HG03354 (cell line): ENCODE data around the gene SHE.
"Not testable (repeated sequence)": the region's sequence is repeated elsewhere in the genome, so short reads cannot be mapped to it uniquely, and the experiment has no call there.

Source experiments
- ATAC-seq: cut with Tn5 transposase; IDR thresholded peaks from one replicate; pipeline ENCODE4 v1.9.1; 2021; ENCODE audit warnings: mild to moderate bottlenecking; ENCODE audit not compliant: unreplicated experiment, poor library complexity, severe bottlenecking

Gene SHE

GRCh38 chr1:154519591-154519991 is 17.4 kb upstream of the SHE start:
- ATAC-seq = no peak

DNA sequence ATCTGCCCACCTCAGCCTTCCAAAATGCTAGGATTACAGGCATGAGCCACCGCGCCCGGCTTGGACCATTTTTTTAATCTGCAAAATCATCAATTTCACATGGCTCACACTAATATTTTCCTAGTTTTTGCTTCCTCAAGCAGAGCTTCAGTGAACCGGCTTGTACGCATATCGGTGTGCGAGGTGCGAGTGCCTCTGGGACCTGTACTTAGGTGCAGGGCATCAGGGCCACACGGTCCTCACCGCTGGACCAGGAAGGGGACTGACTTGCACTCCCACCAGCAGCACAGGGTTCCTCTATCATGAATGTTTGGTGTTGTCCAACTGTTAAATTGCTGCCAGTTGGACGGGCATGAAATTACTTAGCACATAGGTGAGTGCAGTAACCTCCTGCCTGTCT is 15.4 kb upstream of the SHE start:
- no peak for ATAC-seq

- no peak for ATAC-seq
Measured at GRCh38 chr1:154514066-154514553, 11.9 kb upstream of the SHE start.

GRCh38 chr1:154512760-154513159 is 10.5 kb upstream of the SHE start:
- no peak for ATAC-seq

DNA sequence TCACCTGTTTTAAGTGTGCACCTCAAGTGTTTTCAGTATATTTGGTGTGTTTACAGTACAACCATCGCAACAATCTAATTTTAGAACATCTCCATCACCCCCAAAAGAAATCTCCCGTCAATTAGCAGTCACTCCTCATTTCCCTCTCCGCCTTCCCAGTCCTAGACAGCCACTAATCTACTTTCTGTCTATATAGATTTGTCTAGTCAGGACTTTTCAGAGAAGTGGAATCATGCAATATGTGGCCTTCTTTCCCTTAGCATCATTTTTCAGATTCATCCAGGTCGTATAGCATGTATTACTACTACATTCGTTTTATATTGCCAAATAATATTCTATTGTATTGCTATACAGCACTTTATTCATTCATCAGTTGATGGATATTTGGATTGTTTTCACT is 1.7 kb upstream of the SHE start:
- no peak for ATAC-seq

DNA sequence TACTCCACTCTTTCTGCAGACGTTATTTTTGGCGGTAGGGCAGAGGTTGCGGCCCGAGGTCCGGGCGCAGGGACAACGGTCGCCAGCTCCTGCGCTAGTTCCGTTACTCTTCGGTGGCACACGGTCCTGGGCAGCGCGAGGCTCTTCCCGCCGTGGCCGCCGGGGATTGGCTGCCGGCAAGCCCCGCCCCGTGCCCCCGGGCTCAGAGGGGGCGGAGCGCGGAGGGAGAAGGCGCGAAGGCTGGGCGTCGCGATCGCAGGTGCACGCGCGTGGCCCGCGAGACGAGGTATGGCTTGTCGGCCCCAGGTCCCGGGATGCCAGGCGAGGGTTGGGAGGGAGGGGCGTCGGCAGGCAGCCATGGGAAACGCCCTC is 518 bp upstream of the SHE start:
- ATAC-seq = no peak

- no peak for ATAC-seq
Measured at GRCh38 chr1:154501423-154502065, 668 bp downstream of the SHE start.

GRCh38 chr1:154500533-154500932 is 1.7 kb downstream of the SHE start:
- ATAC-seq = no peak

DNA sequence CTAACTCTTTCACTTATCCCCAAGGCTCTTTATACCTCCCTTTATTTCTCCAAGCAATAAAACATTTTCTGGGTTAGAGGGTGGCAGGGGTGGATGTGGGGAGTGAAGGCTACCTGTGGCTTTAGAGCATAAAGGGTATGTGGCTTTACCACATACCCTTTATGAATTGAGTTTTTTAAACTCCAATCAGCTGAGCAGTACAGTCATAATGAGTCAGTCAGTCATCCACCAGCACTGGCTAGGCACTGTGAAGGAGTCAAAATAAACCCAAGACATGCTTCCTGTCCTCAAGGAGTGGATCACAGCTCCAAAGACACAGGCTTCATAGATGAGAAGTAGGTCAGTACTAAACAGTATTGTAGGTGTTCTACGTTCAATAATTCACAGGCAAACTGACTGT is 2.8 kb downstream of the SHE start:
- no peak for ATAC-seq

GRCh38 chr1:154497026-154497806 is 5.0 kb downstream of the SHE start:
- no peak for ATAC-seq

DNA sequence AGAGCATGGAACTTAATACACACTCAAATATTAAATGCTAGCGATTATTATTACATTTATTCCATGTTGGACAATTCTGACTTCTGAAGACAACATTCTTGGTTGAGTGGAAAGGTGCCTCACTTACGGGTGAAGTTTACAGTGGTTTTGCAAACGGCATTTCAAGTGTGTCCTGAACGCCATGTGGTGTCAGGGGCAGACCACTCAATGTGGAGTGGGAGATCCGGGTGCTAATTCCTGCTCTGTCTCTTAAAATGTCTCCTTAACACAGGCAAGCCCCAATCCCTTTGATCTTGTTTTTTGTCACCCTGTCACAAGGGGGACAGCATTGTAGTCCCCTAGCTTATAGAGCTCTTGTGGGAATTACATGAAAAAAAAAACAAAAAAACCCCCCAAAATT is 5.8 kb downstream of the SHE start:
- ATAC-seq = no peak

GRCh38 chr1:154495496-154496273 is 6.5 kb downstream of the SHE start:
- no peak for ATAC-seq

DNA sequence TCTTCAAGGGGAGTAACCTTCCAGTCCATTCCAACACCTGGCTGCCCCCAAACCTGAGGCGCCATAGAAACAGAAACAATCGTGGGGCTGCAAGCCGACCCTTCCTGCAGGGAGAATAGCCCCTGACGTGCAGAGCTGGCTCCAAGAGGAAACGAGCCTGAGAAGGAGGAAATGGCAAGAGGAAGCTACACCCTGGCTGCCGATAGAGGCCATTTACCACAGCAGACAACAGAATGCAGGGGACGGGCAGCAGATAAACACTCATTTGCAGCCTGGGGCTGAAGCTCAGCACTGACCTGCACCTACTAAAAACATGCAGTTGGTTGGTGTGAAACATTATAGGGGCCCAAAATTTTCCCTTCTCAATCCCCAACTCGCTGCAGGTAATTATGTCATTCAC is 8.9 kb downstream of the SHE start:
- ATAC-seq = no peak

DNA sequence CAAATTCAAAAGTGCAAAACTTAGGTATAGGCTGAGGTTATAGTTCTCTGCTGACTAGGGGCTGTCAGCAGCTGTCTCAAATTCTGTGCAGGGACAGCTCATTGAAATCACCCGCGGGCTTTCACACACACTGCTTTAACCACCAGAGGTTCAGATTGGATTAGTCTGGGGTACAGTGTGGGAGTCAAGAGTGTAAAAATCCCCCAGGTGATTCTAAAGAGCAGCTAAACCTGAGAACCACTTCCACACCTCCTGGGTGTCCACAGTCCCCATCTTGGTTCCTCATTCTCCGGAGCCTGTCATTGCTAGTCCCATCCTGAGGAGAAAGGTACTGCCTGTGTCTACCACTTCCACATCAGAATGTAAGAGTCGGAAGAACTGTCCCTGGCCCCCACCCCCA is 10.1 kb downstream of the SHE start:
- ATAC-seq = no peak

DNA sequence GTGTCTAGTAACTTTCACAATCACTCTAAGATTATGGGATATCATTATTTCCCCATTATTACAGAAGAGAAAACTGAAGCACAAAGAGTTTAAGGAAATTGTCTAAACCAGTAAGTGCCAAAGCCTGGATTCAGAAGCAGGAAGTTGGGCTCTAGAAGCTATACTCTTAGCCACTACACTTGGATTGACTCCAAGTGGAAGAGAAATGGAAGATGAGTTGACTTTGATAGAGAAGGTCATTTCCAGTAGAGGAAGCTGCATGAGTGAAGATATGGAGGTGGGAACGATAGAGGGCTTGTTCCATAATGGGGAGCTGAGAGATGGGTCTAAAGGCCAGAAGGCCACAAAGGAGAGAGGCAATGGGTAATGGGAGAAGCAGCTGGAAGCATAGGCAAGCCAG is 11.9 kb downstream of the SHE start:
- no peak for ATAC-seq

DNA sequence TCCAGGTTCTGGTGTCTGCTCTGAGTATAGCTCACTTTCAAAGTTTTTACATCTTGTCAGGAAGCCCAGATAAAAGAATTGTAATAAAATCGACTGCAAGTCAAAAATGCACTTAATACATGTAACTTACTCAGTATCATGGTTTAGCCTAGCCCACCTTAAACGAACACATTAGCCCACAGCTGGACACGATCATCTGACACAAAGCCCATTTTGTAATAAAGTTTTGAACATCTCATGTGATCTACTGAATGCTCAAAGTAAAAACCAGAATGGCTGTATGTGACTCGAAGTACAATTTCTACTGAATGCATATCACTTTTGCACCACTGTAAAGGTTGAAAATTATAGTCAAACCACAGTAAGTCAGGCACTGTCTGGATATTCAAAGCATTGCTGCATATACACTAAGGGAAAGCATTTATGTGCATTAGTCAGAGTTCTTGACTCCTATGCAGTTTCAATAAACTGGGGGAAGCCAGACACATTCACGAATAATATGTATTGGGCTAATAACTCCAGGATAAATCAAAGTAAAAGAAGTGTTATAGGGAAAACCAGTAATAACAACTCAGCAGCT is 12.4 kb downstream of the SHE start:
- ATAC-seq = no peak

DNA sequence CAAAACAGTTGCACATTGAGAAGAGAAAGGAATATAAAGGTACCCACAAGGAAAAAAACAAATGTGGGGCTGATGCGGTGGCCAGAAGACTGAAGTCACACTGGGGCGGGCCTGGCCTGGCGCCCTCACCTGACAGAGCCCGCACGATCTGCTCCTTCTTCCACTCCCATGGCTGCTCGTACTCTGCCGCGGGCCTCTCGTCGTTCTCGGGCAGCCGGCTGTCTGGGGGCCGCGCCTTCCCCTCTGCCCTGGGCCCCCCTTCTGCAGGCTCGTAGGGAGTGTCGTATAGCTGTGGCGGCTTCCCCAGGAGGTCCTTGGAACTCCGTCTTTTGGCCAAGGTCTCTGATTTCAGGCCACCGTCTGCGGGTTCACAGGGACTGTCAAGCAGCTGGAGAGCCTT is 13.3 kb downstream of the SHE start:
- no peak for ATAC-seq

GRCh38 chr1:154486756-154487155 is 15.5 kb downstream of the SHE start:
- not testable (repeated sequence) for ATAC-seq

- no peak for ATAC-seq
Measured at GRCh38 chr1:154485910-154486496, 16.2 kb downstream of the SHE start.

- no peak for ATAC-seq
Measured at GRCh38 chr1:154485106-154485505, 17.1 kb downstream of the SHE start.
